IPS-15b (cell line): ENCODE results near the gene CLEC16A.

Source experiments
- H3K27me3 ChIP-seq: one replicate; pipeline ENCODE4 v1.6.1; 2013; ENCODE audit warnings: low read length; ENCODE audit not compliant: control insufficient read depth, insufficient read depth
- H3K36me3 ChIP-seq: one replicate; pipeline ENCODE4 v1.6.1; 2013; ENCODE audit warnings: low read length; ENCODE audit not compliant: control insufficient read depth, insufficient read depth
- H3K4me1 ChIP-seq: one replicate; pipeline ENCODE4 v1.6.1; 2013; ENCODE audit warnings: mild to moderate bottlenecking, low read length; ENCODE audit not compliant: control insufficient read depth, insufficient read depth
- H3K4me3 ChIP-seq: one replicate; pipeline ENCODE4 v1.5.1; 2013; ENCODE audit warnings: low read depth, low read length
- H3K9ac ChIP-seq: one replicate; pipeline ENCODE4 v1.6.1; 2013; ENCODE audit warnings: low read depth, mild to moderate bottlenecking, low read length
- H3K9me3 ChIP-seq: one replicate; pipeline ENCODE4 v1.6.1; 2013; ENCODE audit warnings: mild to moderate bottlenecking, low read length; ENCODE audit not compliant: control insufficient read depth, insufficient read depth

The CLEC16A gene

GRCh38 chr16:11156401-11156800 lies 212.0 kb downstream of the CLEC16A start:
- Histone ChIP-seq H3K36me3 (no peaks in the 10 kb centered on the region), H3K27me3 (no peaks in the 10 kb centered on the region), H3K9ac (no peak overlapping the region), H3K4me3 (no peak overlapping the region), H3K4me1 (no peaks in the 10 kb centered on the region), H3K9me3 (no peaks in the 10 kb centered on the region)

DNA sequence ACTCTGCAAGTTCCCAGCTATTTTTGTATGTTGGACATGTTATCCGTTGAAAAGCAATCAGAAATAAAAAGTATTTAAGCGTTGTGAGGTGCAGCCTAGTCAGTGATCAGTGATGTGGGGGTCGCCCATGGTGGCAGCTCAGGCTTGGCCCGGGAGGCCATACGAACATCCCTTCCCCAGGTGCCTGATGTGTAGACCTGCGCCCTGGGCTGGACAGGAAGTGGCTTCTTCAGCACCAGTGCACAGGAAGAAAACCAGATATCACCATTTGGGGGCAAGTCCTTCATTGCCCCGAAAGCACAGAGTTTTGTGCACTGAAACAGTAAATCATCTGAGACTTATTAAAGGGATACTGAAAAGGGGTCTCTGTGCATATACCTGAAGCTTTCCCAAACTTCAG lies 212.8 kb downstream of the CLEC16A start:
- no peaks in the 10 kb centered on the region for H3K27me3 ChIP-seq
- H3K9ac ChIP-seq = no peak overlapping the region
- no peaks in the 10 kb centered on the region for H3K36me3 ChIP-seq
- no peaks in the 10 kb centered on the region for H3K9me3 ChIP-seq
- H3K4me3 ChIP-seq = no peak overlapping the region
- H3K4me1 ChIP-seq = no peaks in the 10 kb centered on the region

GRCh38 chr16:11158018-11158417 lies 213.7 kb downstream of the CLEC16A start:
- Histone ChIP-seq H3K4me3 (no peak overlapping the region), H3K9ac (no peak overlapping the region), H3K36me3 (no peaks in the 10 kb centered on the region), H3K4me1 (no peaks in the 10 kb centered on the region), H3K9me3 (no peaks in the 10 kb centered on the region), H3K27me3 (no peaks in the 10 kb centered on the region)

GRCh38 chr16:11159282-11159681 lies 214.9 kb downstream of the CLEC16A start:
- no peaks in the 10 kb centered on the region for H3K36me3 ChIP-seq
- H3K9ac ChIP-seq = no peak overlapping the region
- no peaks in the 10 kb centered on the region for H3K4me1 ChIP-seq
- H3K9me3 ChIP-seq = no peaks in the 10 kb centered on the region
- no peak overlapping the region for H3K4me3 ChIP-seq
- no peaks in the 10 kb centered on the region for H3K27me3 ChIP-seq

- no peaks in the 10 kb centered on the region for H3K9me3 ChIP-seq
- H3K4me1 ChIP-seq = no peaks in the 10 kb centered on the region
- H3K36me3 ChIP-seq = no peaks in the 10 kb centered on the region
- no peak overlapping the region for H3K4me3 ChIP-seq
- no peak overlapping the region for H3K9ac ChIP-seq
- H3K27me3 ChIP-seq = no peaks in the 10 kb centered on the region
Observed at GRCh38 chr16:11160676-11161115, 216.3 kb downstream of the CLEC16A start.

GRCh38 chr16:11161439-11161838 lies 217.1 kb downstream of the CLEC16A start:
- Histone ChIP-seq H3K27me3 (no peaks in the 10 kb centered on the region), H3K9ac (no peak overlapping the region), H3K4me3 (no peak overlapping the region), H3K9me3 (no peaks in the 10 kb centered on the region), H3K4me1 (no peaks in the 10 kb centered on the region), H3K36me3 (no peaks in the 10 kb centered on the region)

- H3K36me3 ChIP-seq = peaks cover 2% of the 10 kb centered on the region
- H3K9ac ChIP-seq = no peak overlapping the region
- H3K9me3 ChIP-seq = no peaks in the 10 kb centered on the region
- no peaks in the 10 kb centered on the region for H3K4me1 ChIP-seq
- no peaks in the 10 kb centered on the region for H3K27me3 ChIP-seq
- no peak overlapping the region for H3K4me3 ChIP-seq
Observed at GRCh38 chr16:11161974-11162373, 217.6 kb downstream of the CLEC16A start.

DNA sequence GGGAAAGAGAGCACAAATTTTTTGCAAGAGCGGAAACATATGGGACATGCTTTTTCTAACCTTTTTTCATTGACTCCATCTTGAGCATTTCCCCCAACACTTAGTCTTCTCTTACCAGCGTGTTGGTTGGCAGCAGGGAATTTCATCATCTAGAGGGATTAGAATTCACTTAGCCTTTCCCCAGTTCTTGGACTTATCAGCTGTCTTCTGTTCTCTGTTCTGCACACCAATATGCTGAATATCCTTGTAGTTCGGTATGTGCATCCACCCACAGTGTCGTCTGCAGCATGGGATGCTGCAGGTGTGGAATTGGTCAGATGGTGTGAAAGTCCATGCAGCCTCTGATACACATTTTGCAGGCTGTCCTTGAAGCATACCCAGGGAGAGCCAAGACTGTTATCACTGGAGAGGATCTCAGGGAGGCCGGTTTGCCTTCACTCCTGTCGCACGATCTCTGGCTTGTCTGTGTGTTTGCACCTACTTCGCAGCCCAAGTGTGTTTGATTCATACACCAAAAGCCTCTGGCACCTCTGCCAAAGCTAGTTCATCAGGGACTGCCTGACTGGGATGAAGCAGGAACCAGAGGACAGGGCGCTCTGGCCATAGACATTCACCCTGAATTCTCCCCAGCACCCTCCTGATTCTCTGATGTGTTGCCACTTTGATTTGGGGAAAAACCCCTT lies 218.4 kb downstream of the CLEC16A start:
- H3K9ac ChIP-seq = no peak overlapping the region
- no peaks in the 10 kb centered on the region for H3K4me1 ChIP-seq
- H3K9me3 ChIP-seq = no peaks in the 10 kb centered on the region
- peaks cover 6% of the 10 kb centered on the region for H3K36me3 ChIP-seq
- H3K27me3 ChIP-seq = no peaks in the 10 kb centered on the region
- no peak overlapping the region for H3K4me3 ChIP-seq

DNA sequence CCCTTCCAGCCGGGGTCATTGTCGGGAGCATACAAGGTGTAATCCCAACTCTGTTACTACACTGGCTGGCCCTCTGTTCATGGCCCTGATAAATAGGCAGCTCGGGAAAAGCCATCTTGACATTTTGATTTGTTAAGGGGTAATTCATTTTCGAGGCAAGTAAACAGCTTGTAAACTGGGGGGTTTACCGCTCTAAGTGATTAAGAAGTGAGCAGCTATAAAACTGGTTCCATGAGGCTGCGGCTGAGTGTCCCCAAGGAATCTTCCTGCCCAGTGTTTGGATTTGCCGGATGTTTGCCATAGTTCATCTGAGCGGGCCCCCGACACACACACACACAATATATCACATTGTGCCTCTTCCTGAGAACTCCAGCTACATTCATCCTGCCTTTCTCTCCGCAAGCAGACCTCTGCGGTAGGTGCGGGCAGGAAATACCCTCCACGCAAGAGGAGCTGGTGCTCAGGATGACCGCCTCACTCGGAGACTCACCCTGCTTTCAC lies 219.4 kb downstream of the CLEC16A start:
- no peaks in the 10 kb centered on the region for H3K4me1 ChIP-seq
- H3K9ac ChIP-seq = no peak overlapping the region
- peaks cover 9% of the 10 kb centered on the region for H3K36me3 ChIP-seq
- no peaks in the 10 kb centered on the region for H3K27me3 ChIP-seq
- H3K4me3 ChIP-seq = no peak overlapping the region
- H3K9me3 ChIP-seq = no peaks in the 10 kb centered on the region

DNA sequence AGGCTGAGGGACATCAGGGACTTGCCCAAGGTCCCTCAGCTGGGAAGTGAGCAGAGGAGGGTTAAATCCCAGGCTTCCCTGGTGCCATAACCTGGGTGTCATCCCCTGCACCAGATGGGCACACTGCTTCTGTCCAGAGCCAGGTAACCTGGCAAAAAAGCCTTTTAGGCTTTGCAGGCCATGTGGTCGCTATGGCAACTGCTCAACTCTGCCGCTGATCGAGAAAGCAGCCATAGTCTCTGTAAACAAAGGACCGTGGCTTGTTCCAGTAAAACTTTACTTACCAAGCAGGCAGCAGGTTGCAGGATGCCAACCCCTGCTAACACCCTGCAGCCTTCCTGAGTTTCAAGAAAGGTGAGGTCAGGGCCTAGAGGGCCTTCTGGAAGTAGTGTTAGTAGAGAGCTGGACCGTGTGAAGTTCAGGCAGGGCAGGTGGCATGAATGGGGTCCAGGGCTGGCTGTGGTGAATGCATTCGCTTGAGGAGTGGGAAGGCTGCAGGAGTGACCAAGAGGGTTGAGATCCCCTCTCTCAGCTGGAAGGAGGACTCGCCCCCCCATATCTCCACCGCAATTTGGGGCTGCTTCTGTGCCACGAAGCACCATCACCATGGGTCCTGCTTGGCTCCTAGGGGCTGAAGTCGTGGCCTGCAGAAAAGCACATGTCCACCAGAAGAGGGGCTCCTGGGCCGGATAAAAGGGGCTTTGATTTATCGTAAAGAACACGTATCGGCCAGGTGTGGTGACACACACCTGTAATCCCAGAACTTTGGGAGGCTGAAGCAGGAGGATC lies 220.3 kb downstream of the CLEC16A start:
- Histone ChIP-seq H3K9ac (no peak overlapping the region), H3K4me3 (no peak overlapping the region), H3K27me3 (no peaks in the 10 kb centered on the region), H3K36me3 (peaks cover 11% of the 10 kb centered on the region), H3K4me1 (no peaks in the 10 kb centered on the region), H3K9me3 (no peaks in the 10 kb centered on the region)

DNA sequence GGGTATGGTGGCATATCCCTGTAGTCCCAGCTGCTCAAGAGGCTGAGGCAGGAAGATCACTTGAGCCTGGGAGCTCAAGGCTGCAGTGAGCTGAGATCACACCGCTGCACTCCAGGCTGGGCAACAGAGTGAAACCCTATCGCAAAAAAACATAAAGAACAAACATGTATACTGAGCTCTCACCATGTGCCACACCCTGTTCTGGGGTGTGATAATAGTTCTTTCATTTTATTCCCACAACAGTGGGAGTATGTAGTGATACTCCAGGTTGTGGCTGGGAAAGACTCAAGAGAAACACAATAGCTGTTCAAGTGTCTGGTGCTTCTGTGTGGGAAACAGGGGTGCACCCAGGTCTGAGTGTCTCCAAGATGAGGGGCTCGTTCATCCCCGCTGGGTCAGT lies 221.0 kb downstream of the CLEC16A start:
- Histone ChIP-seq H3K9ac (no peak overlapping the region), H3K27me3 (no peaks in the 10 kb centered on the region), H3K36me3 (peaks cover 11% of the 10 kb centered on the region), H3K4me1 (no peaks in the 10 kb centered on the region), H3K4me3 (no peak overlapping the region), H3K9me3 (no peaks in the 10 kb centered on the region)
